Memory B cell (primary cell): ENCODE measurements around the gene ST3GAL3.

ENCODE experiments used
- ATAC-seq: fragments of 150-1000 bp; cut with Tn5 transposase; 2 replicates; pipeline ENCODE4 v1.10.0; 2021; ENCODE audit warnings: low read depth, mild to moderate bottlenecking, moderate library complexity
- DNase-seq, 2 donors: peaks; one replicate each; pipeline ENCODE4 v3.0.0; 2022; ENCODE audit warnings: low spot score in 2 of 2
- H3K27ac Mint-ChIP-seq: one replicate; pipeline ENCODE4 v1.8.0; 2022; ENCODE audit warnings: mild to moderate bottlenecking, moderate library complexity, mixed read lengths
- H3K27me3 Mint-ChIP-seq: one replicate; pipeline ENCODE4 v1.8.0; 2022; ENCODE audit warnings: mixed read lengths
- H3K36me3 Mint-ChIP-seq: one replicate; pipeline ENCODE4 v1.8.0; 2022; ENCODE audit warnings: mild to moderate bottlenecking, mixed read lengths
- H3K4me1 Mint-ChIP-seq: one replicate; pipeline ENCODE4 v1.8.0; 2022; ENCODE audit warnings: mixed read lengths
- H3K4me3 Mint-ChIP-seq: one replicate; pipeline ENCODE4 v1.8.0; 2022; ENCODE audit warnings: mild to moderate bottlenecking, moderate library complexity, mixed read lengths
- H3K9me3 Mint-ChIP-seq: one replicate; pipeline ENCODE4 v1.8.0; 2022; ENCODE audit warnings: mixed read lengths

The ST3GAL3 gene

DNA sequence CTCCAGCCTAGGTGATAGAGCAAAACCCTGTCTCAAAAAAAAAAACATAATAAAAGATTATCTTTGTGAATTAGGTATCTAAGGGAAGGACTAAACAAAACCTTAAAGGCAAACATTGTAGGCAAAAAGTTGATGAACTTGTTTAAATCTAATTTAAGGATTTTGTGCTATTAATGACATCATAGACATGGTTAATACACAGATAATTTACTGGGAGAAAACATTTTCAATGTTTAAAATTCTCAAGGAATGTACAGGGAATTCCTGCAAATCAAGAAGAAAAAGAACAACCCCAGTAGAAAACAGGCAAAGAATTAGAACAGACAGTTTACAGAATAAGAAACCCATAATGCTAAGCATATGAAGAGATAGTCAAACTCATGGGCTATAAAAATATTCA, 47.6 kb downstream of the ST3GAL3 start:
- Mint-ChIP-seq H3K4me3 (no peak overlapping the region), H3K27ac (no peak overlapping the region), H3K9me3 (no peaks in the 10 kb centered on the region), H3K27me3 (no peaks in the 10 kb centered on the region), H3K36me3 (no peaks in the 10 kb centered on the region), H3K4me1 (peaks cover 2% of the 10 kb centered on the region)
- no peak for ATAC-seq
- DNase-seq, result no peak

DNA sequence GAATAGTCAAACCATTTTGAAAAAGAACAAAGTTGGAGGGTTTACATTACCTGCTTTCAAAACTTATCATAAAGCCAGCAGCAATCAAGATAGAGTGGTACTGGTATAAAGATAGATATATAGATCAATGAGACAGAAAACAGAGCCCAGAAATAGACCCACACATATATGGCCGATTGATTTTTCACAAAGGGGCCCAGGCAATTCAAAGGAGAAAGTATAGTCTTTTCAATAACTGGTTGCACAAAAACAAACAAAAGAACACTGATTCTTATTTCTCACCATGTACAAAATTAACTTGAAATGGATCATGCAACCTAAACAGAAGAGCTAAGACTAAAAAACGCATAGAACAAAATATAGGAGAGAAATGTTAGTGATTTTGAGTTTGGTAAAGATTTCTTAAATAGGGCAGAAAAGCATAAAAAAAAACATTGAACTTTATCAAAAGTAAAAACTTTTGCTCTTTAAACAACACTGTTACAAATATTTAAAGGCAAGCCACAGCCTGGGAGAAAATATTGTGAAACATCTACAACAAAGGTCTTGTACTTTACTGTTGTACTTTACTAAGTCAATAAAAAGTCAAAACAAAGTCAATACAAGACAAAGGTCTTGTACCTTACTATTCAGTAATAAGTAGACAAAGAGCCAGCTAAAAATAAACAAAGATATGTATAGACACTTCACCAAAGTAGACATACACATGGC, 50.2 kb downstream of the ST3GAL3 start:
- H3K27ac Mint-ChIP-seq, result no peak overlapping the region
- no peak for ATAC-seq
- peaks cover 2% of the 10 kb centered on the region for H3K4me1 Mint-ChIP-seq
- no peaks in the 10 kb centered on the region for H3K9me3 Mint-ChIP-seq
- H3K27me3 Mint-ChIP-seq, result no peaks in the 10 kb centered on the region
- H3K36me3 Mint-ChIP-seq, result no peaks in the 10 kb centered on the region
- H3K4me3 Mint-ChIP-seq, result no peak overlapping the region
- DNase-seq, result no peak

DNA sequence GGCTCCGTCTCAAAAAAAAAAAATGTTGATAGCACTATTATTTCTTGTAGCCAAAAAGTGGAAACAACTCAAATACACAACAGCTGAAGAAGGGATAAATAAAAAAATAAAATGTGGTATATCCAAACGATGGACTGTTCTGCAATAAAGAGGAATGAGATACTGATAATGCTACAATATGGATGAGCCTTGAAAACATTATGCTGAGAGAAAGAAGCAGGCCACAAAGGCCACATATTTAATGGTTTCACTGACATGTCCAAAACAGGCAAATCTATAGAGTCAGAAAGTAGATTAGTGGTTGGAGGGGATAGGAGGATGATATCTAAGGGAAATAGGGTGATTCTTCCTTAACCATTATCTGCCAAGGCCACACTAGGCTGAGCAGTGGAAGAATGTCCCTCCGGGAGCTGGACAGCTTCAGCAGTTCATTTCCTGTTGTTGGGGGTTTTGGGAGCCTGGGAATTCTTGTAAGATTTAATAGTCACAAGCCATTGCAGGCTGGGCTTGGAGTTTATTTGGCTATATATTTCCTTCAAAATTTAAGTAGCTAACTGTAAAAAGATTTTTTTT, 53.5 kb downstream of the ST3GAL3 start:
- no peak overlapping the region for H3K4me3 Mint-ChIP-seq
- no peak for DNase-seq
- no peak for ATAC-seq
- no peaks in the 10 kb centered on the region for H3K27me3 Mint-ChIP-seq
- H3K27ac Mint-ChIP-seq, result no peak overlapping the region
- peaks cover 4% of the 10 kb centered on the region for H3K4me1 Mint-ChIP-seq
- H3K9me3 Mint-ChIP-seq, result no peaks in the 10 kb centered on the region
- H3K36me3 Mint-ChIP-seq, result no peaks in the 10 kb centered on the region

GRCh38 chr1:43763497-43763973, 56.2 kb downstream of the ST3GAL3 start:
- Mint-ChIP-seq H3K4me1 (peaks cover 4% of the 10 kb centered on the region), H3K27ac (no peak overlapping the region), H3K4me3 (no peak overlapping the region), H3K27me3 (no peaks in the 10 kb centered on the region), H3K9me3 (no peaks in the 10 kb centered on the region), H3K36me3 (no peaks in the 10 kb centered on the region)
- DNase-seq, result peak; percentile 15 to 45
- peak; percentile 74 for ATAC-seq

DNA sequence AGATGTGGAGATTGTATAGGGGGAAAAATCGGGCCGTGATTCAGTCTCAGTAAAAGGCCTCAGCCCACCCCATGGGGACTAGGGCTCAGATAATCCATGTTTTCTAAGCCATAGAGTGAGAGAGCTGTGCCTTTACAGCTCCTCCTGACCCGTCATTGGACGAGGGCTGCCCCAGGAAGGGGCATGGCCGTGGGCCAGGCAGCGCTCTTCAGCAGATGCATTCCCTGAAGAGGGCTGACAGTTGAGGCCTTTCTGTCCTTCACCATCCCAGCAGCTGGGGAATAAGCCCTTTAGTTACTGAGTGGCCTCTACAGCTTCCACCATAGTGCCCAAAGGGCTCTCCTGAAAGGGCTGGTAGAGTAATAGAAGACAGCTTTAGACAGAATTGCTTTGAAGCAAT, 57.2 kb downstream of the ST3GAL3 start:
- peaks cover 4% of the 10 kb centered on the region for H3K4me1 Mint-ChIP-seq
- DNase-seq (no peak), ATAC-seq (no peak)
- no peaks in the 10 kb centered on the region for H3K36me3 Mint-ChIP-seq
- H3K27ac Mint-ChIP-seq, result no peak overlapping the region
- H3K27me3 Mint-ChIP-seq, result no peaks in the 10 kb centered on the region
- no peak overlapping the region for H3K4me3 Mint-ChIP-seq
- no peaks in the 10 kb centered on the region for H3K9me3 Mint-ChIP-seq

DNA sequence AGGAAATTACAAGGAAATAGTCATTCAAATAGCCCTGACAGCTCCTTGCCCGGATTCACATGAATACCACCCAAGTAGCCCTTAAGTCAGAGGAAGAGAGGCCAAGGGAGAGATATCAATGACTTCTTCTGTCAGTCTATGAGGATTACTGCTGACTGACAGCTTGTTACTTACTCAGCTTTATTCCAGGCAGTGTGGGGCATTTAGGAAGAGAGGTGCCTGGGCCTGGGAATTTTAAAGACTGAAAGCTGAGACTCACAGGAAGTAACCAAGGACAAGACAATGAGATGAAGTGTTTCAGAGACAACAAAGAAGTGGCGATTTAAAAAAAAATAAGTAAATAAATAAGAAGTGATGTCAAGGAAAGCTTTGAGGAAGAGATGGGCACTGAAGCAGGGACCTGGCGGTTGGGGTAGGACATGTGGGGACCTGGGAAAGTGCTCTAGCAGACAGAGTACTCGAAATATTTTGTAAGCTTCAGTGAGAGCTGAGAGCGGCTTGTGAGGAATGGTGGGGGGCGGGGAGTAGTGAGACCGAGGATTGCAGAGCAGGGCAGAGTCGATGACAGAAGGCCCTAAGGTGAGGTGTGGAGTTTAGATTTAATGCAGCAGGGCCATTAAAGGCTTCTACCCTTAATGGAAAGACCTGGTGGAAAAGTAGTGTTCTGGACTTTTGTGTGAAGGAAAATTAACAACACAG, 58.9 kb downstream of the ST3GAL3 start:
- Mint-ChIP-seq H3K4me3 (no peak overlapping the region), H3K4me1 (peaks cover 6% of the 10 kb centered on the region), H3K27ac (no peak overlapping the region), H3K9me3 (no peaks in the 10 kb centered on the region), H3K27me3 (no peaks in the 10 kb centered on the region), H3K36me3 (no peaks in the 10 kb centered on the region)
- ATAC-seq (no peak), DNase-seq (no peak)

- no peak for ATAC-seq
Observed at GRCh38 chr1:43766818-43767525, 59.6 kb downstream of the ST3GAL3 start.

DNA sequence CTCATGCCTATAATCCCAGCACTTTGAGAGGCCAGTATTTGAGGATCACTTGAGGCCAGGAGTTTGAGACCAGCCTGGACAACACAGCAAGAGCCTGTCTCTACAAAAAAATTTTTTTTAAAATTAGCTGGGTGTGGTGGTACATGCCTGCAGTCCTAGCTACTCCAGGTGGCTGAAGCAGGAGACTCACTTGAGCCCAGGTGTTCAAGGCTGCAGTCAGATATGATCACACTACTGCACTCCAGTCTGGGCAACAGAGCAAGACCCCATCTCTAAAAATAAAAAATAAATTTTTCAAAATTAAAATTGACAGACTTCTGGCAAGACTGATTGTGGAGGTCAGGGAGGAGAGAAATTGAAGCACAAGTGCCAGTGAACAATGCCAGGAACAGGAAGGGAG, 60.8 kb downstream of the ST3GAL3 start:
- no peaks in the 10 kb centered on the region for H3K27me3 Mint-ChIP-seq
- no peaks in the 10 kb centered on the region for H3K9me3 Mint-ChIP-seq
- peaks cover 4% of the 10 kb centered on the region for H3K4me1 Mint-ChIP-seq
- no peak for DNase-seq
- no peak overlapping the region for H3K27ac Mint-ChIP-seq
- peaks cover 8% of the 10 kb centered on the region for H3K36me3 Mint-ChIP-seq
- ATAC-seq, result no peak
- no peak overlapping the region for H3K4me3 Mint-ChIP-seq

More at GRCh38 chr1:43766818-43767525, 59.6 kb downstream of the ST3GAL3 start:
- no peak overlapping the region for H3K27ac Mint-ChIP-seq
- peaks cover 2% of the 10 kb centered on the region for H3K36me3 Mint-ChIP-seq
- no peaks in the 10 kb centered on the region for H3K27me3 Mint-ChIP-seq
- peaks cover 6% of the 10 kb centered on the region for H3K4me1 Mint-ChIP-seq
- no peak overlapping the region for H3K4me3 Mint-ChIP-seq
- H3K9me3 Mint-ChIP-seq, result no peaks in the 10 kb centered on the region
- DNase-seq, result no peak

DNA sequence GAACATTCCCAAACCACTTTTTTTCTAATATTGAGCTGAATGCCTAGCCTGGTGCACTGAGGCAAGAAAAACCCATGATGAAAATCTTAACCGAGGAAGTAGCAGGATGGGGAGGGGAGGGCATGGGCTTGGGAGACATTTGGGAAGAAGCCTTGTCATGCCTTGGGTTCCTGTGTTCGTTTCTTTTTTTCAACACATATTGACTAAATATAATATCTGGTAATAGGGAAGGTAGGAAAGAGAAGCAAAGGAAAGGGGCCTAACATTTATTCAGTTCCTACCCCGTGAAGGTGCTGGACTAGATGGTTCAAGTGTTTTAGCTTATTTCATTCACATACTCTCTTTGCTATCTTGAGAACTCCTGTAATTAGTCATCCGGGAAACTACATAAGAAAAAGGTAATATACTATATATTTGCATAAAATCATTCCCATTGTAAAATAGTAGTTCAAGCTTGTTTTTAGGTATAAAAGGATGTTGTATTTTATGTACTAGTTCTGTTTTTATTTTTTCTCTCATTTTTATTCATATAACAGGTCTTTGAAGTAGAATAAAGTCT, 62.1 kb downstream of the ST3GAL3 start:
- ATAC-seq, result no peak
- no peak for DNase-seq
- Mint-ChIP-seq H3K4me1 (peaks cover 2% of the 10 kb centered on the region), H3K27me3 (no peaks in the 10 kb centered on the region), H3K36me3 (peaks cover 11% of the 10 kb centered on the region), H3K4me3 (no peak overlapping the region), H3K9me3 (no peaks in the 10 kb centered on the region), H3K27ac (no peak overlapping the region)

- no peak overlapping the region for H3K4me3 Mint-ChIP-seq
- H3K27ac Mint-ChIP-seq, result no peak overlapping the region
- no peaks in the 10 kb centered on the region for H3K27me3 Mint-ChIP-seq
- H3K9me3 Mint-ChIP-seq, result no peaks in the 10 kb centered on the region
- ATAC-seq (no peak), DNase-seq (no peak)
- peaks cover 2% of the 10 kb centered on the region for H3K4me1 Mint-ChIP-seq
- peaks cover 15% of the 10 kb centered on the region for H3K36me3 Mint-ChIP-seq
Observed at GRCh38 chr1:43770111-43770510, 62.8 kb downstream of the ST3GAL3 start.

DNA sequence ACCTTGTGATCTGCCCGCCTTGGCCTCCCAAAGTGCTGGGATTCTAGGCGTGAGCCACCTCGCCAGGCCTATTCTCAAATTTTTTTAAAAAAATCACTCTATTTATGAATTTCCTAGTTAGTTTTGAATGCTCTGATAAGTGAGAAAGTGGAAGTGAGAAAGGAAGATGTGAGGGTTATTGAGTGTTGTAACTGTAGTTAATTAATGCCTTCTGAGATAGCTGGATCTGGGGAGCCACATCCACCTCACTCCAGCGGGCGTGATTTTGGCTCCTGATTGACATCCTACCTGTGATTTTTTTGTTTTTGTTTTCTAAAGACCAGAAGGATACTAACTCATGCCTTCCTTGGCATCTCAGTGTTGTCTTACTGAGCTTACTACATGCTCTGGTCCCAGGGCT, 65.6 kb downstream of the ST3GAL3 start:
- Mint-ChIP-seq H3K27me3 (no peaks in the 10 kb centered on the region), H3K27ac (no peak overlapping the region), H3K36me3 (peaks cover 31% of the 10 kb centered on the region), H3K9me3 (peaks cover 3% of the 10 kb centered on the region), H3K4me1 (peaks cover 2% of the 10 kb centered on the region), H3K4me3 (no peak overlapping the region)
- no peak for ATAC-seq
- no peak for DNase-seq

DNA sequence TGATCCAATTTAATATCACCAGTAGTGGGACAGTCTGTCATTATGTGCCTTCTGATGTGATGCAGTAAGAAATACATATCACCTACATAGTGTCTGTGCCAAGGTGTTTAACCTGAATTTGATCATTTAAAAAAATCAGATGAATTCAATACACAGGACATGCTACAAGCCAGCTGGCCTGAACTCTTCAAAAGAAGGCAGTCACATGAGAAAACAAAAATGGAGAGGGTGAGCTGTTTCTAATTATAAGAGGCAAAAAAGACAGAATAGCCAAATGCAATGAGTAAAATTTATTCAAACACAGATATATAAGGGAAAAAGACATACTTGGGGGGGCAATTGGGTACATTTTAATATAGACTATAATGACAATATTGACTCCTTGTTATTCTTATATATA, 66.5 kb downstream of the ST3GAL3 start:
- ATAC-seq, result no peak
- H3K27ac Mint-ChIP-seq, result no peak overlapping the region
- peaks cover 32% of the 10 kb centered on the region for H3K36me3 Mint-ChIP-seq
- peaks cover 2% of the 10 kb centered on the region for H3K4me1 Mint-ChIP-seq
- H3K4me3 Mint-ChIP-seq, result no peak overlapping the region
- no peaks in the 10 kb centered on the region for H3K27me3 Mint-ChIP-seq
- H3K9me3 Mint-ChIP-seq, result peaks cover 3% of the 10 kb centered on the region
- no peak for DNase-seq

DNA sequence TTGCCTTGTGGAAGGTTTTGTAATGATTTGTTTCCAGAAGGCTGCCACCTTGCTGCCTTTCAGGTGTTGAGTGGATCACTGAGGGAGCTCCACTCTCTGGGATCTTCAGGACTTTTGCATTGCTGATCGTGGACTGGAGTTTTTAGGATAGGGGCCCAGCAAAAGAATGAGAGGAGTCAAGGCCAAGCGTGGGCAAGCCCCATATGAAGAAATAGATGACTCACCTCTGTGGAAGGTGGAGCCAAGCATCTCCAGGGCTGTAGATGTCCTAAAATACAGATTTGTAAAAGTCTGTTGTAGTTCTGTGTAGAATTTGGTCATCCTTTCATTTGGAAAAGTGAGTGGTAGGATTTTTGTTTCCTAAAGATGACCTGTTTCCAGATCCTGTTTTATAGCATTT, 67.0 kb downstream of the ST3GAL3 start:
- H3K27ac Mint-ChIP-seq, result no peak overlapping the region
- no peak overlapping the region for H3K4me3 Mint-ChIP-seq
- peaks cover 33% of the 10 kb centered on the region for H3K36me3 Mint-ChIP-seq
- H3K27me3 Mint-ChIP-seq, result no peaks in the 10 kb centered on the region
- no peak for ATAC-seq
- H3K9me3 Mint-ChIP-seq, result peaks cover 5% of the 10 kb centered on the region
- DNase-seq, result no peak
- H3K4me1 Mint-ChIP-seq, result peaks cover 2% of the 10 kb centered on the region
